MCF 10A (cell line): ENCODE measurements around the gene MOCS1. TPM values are rescaled to one million over a fixed set of nuclear protein-coding genes. Genes with fewer than 3 reads are reported as not detected.

Source experiments
- BruUV-seq: library from RNA; stranded (reverse); fragments of 400-500 nt; replicated peaks from 2 replicates; lab custom pipeline; 2021; lab: Mats Ljungman, UMichigan
- CTCF ChIA-PET: fragments of 300-600 bp; sonication (Branson Sonifier 250); formaldehyde crosslinking; extraction: SDS; loops from one replicate; lab custom pipeline; 2021; ENCODE audit warnings: antibody characterized with exemption, inconsistent platforms; lab: Yijun Ruan, JAX
- POLR2A ChIA-PET: fragments of 300-600, 350-650 bp; sonication (Branson Sonifier 250); formaldehyde crosslinking; extraction: SDS; loops from one replicate; lab custom pipeline; 2020; ENCODE audit warnings: antibody characterized with exemption, inconsistent platforms; lab: Yijun Ruan, JAX
- DNase-seq: peaks from one replicate; pipeline ENCODE4 v3.0.0-alpha.2; 2018; ENCODE audit not compliant: unreplicated experiment
- H3K27ac Mint-ChIP-seq: one replicate; pipeline ENCODE4 v1.8.0; 2022; ENCODE audit warnings: mild to moderate bottlenecking, low read depth, mixed read lengths; ENCODE audit not compliant: unreplicated experiment
- H3K27me3 Mint-ChIP-seq: one replicate; pipeline ENCODE4 v1.8.0; 2022; ENCODE audit warnings: mixed read lengths; ENCODE audit not compliant: insufficient read depth, unreplicated experiment
- H3K36me3 Mint-ChIP-seq: one replicate; pipeline ENCODE4 v1.8.0; 2022; ENCODE audit warnings: mild to moderate bottlenecking, moderate library complexity, mixed read lengths; ENCODE audit not compliant: insufficient read depth, unreplicated experiment
- H3K4me1 Mint-ChIP-seq: one replicate; pipeline ENCODE4 v1.8.0; 2022; ENCODE audit warnings: mixed read lengths; ENCODE audit not compliant: insufficient read depth, unreplicated experiment
- H3K4me3 Mint-ChIP-seq: one replicate; pipeline ENCODE4 v1.8.0; 2022; ENCODE audit warnings: mild to moderate bottlenecking, moderate library complexity, mixed read lengths; ENCODE audit not compliant: unreplicated experiment
- H3K9me3 Mint-ChIP-seq: one replicate; pipeline ENCODE4 v1.8.0; 2022; ENCODE audit warnings: mixed read lengths; ENCODE audit not compliant: unreplicated experiment
- CTCF ChIP-seq: fragments of 200-600 bp; IDR thresholded peaks from one replicate; pipeline ENCODE4 v1.8.0; 2022; ENCODE audit warnings: antibody characterized with exemption, mild to moderate bottlenecking; ENCODE audit not compliant: unreplicated experiment
- intact Hi-C: fragments of 100-400 bp; cut with micrococcal nuclease; formaldehyde crosslinking; loops from 2 replicates; pipeline ENCODE4 v1.14.1; 2022
- total RNA-seq: library from RNA; stranded (reverse); gene quantifications from 2 replicates; pipeline ENCODE4 v1.2.3, GENCODE V29; 2022

Gene MOCS1
- total RNA-seq, 1 experiment from 2014 or later = 5.3 TPM

GRCh38 chr6:39920157-39920556, 14.1 kb downstream of the MOCS1 start:
- no peak overlapping the region for H3K27ac Mint-ChIP-seq
- no peaks in the 10 kb centered on the region for H3K27me3 Mint-ChIP-seq
- no peak overlapping the region for H3K4me3 Mint-ChIP-seq
- ChIA-PET POLR2A (interaction anchor here (0.6 kb wide), 1 partner anchor 417 kb away, joined by 3 read pairs; no protein-coding TSS in a partner anchor), CTCF (interaction anchor here (0.7 to 0.9 kb wide), 2 partner anchors 31 to 277 kb away, joined by 3 to 5 read pairs; no protein-coding TSS in a partner anchor)
- TF ChIP-seq CTCF = no peak
- BruUV-seq = no TSS peak
- intact Hi-C loops = no loop called here
- H3K4me1 Mint-ChIP-seq = peaks cover 9% of the 10 kb centered on the region
- peaks cover 6% of the 10 kb centered on the region for H3K36me3 Mint-ChIP-seq
- DNase-seq = no peak
- no peaks in the 10 kb centered on the region for H3K9me3 Mint-ChIP-seq

DNA sequence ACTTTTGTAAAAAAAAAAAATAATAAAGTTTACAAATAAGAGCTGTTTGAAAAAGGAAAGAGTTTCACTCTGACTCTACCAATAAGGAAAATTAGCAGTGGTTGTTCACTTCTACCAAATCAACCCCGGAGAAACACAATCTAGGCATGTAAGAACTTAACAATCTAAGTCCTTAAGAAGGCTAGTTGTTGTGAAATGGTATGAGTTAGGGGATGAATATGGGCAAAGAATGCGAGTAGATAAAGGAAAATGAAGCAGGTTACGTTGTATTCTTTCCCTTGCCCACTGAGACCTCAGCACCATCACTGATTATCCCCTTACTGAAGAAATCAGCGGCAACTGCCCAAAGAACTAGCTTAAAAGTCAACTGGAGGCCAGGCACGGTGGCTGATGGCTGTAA, 15.4 kb downstream of the MOCS1 start:
- POLR2A ChIA-PET = no interaction called here
- H3K27ac Mint-ChIP-seq = no peak overlapping the region
- intact Hi-C loops = no loop called here

GRCh38 chr6:39917981-39918380, 16.3 kb downstream of the MOCS1 start:
- H3K4me1 Mint-ChIP-seq = no peaks in the 10 kb centered on the region
- ChIA-PET POLR2A (no interaction called here), CTCF (interaction anchor here (0.5 kb wide), 1 partner anchor 45 kb away, joined by 3 read pairs; no protein-coding TSS in a partner anchor)
- H3K36me3 Mint-ChIP-seq = peaks cover 6% of the 10 kb centered on the region
- no peak overlapping the region for H3K4me3 Mint-ChIP-seq
- no peak for DNase-seq
- intact Hi-C loops = no loop called here
- no peaks in the 10 kb centered on the region for H3K27me3 Mint-ChIP-seq
- no peak overlapping the region for H3K27ac Mint-ChIP-seq
- BruUV-seq = no TSS peak
- no peak for TF ChIP-seq CTCF
- no peaks in the 10 kb centered on the region for H3K9me3 Mint-ChIP-seq

More for the DNA sequence above, 15.4 kb downstream of the MOCS1 start:
- peaks cover 4% of the 10 kb centered on the region for H3K4me1 Mint-ChIP-seq
- peaks cover 6% of the 10 kb centered on the region for H3K36me3 Mint-ChIP-seq
- no peak for DNase-seq
- no peak for TF ChIP-seq CTCF
- BruUV-seq = no TSS peak
- CTCF ChIA-PET = no interaction called here
- no peak overlapping the region for H3K4me3 Mint-ChIP-seq
- H3K27me3 Mint-ChIP-seq = no peaks in the 10 kb centered on the region
- no peaks in the 10 kb centered on the region for H3K9me3 Mint-ChIP-seq

DNA sequence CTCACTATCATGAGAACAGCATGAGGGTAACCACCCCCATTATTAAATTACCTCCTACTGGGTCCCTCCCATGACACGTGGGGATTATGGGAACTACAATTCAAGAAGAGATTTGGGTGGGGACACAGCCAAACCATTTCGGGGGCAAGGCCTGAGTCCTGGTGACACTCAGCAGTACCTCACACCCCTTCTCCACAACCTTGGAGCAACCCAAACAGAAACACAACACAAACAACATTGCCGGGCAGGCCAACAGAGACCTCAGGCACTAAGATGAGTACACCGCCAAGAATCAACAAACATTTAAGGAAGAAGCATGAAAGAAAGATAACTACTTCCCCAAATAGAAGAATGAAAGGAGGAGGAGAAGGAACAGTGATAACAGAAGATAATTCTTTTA, 16.9 kb downstream of the MOCS1 start:
- Mint-ChIP-seq H3K4me3 (no peak overlapping the region), H3K4me1 (no peaks in the 10 kb centered on the region), H3K36me3 (peaks cover 6% of the 10 kb centered on the region), H3K27ac (no peak overlapping the region), H3K9me3 (no peaks in the 10 kb centered on the region), H3K27me3 (no peaks in the 10 kb centered on the region)
- ChIA-PET POLR2A (no interaction called here), CTCF (interaction anchor here (1.1 kb wide), 1 partner anchor 59 kb away, joined by 4 read pairs; no protein-coding TSS in a partner anchor)
- no peak for DNase-seq
- TF ChIP-seq CTCF = no peak
- no TSS peak for BruUV-seq
- intact Hi-C loops = no loop called here
